Upper lobe of left lung (tissue), 6 donors: Measurements from ENCODE around the gene ANKRD63. TPM values are rescaled to one million over a fixed set of nuclear protein-coding genes. Genes with fewer than 3 reads are reported as not detected.

Experiments
- ATAC-seq, 2 donors: fragments of 200-7000 bp; cut with Tn5 transposase; one replicate each; pipeline ENCODE4 v1.9.1; 2022; ENCODE audit warnings: mild to moderate bottlenecking in 2 of 2, moderate library complexity in 2 of 2; ENCODE audit not compliant: low FRiP score in 2 of 2
- DNase-seq, 2 donors: peaks; one replicate each; pipeline ENCODE4 v3.0.0-alpha.2; 2019 to 2020
- H3K27ac ChIP-seq, 4 donors: fragments of 200-600 bp; sonication (generic); one replicate each; pipeline ENCODE4 v1.5.1; 2016 to 2019
- H3K27me3 ChIP-seq, 4 donors: fragments of 200-600 bp; sonication (generic); one replicate each; pipeline ENCODE4 v1.5.1; 2017 to 2019
- H3K36me3 ChIP-seq, 4 donors: fragments of 200-600 bp; sonication (generic); one replicate each; pipeline ENCODE4 v1.5.1; 2016 to 2019
- H3K4me1 ChIP-seq, 4 donors: fragments of 200-600 bp; sonication (generic); one replicate each; pipeline ENCODE4 v1.5.1; 2018 to 2019
- H3K4me3 ChIP-seq, 4 donors: fragments of 200-600 bp; sonication (generic); one replicate each; pipeline ENCODE4 v1.5.1; 2017 to 2019; ENCODE audit warnings: mild to moderate bottlenecking in 2 of 4, moderate library complexity in 1 of 4
- H3K9me3 ChIP-seq, 4 donors: fragments of 200-600 bp; sonication (generic); one replicate each; pipeline ENCODE4 v1.5.1; 2018 to 2019
- EP300 ChIP-seq, 4 donors: sonication (generic); formaldehyde crosslinking; IDR thresholded peaks; one replicate each; pipeline ENCODE4 v1.5.1; 2017; ENCODE audit warnings: antibody characterized with exemption in 4 of 4, control low read depth in 2 of 4
- POLR2A ChIP-seq, 4 donors: fragments of 450-650 bp; IDR thresholded peaks; one replicate each; pipeline ENCODE4 v1.5.1; 2016 to 2017; ENCODE audit warnings: antibody characterized with exemption in 4 of 4, mild to moderate bottlenecking in 2 of 4
- POLR2AphosphoS5 ChIP-seq, 2 donors: sonication (generic); formaldehyde crosslinking; IDR thresholded peaks; one replicate each; pipeline ENCODE4 v1.5.1; 2017; ENCODE audit warnings: antibody characterized with exemption in 2 of 2
- WGBS, 2 donors: methylation state at CpG; one replicate each; pipeline ENCODE4 v1.1.5; 2017 to 2018; 5-methylcytosine and 5-hydroxymethylcytosine counted together
- total RNA-seq, 6 donors: library from RNA; depleted of rRNA in 4 of 6; stranded (reverse); fragments of >200 nt in 4 of 6; gene quantifications; one replicate each; pipeline versions ENCODE4 v1.1.0 to v1.2.1, GENCODE V29; 2016 to 2021
- TF ChIP-seq, protein P1 (sequence below), 6 experiments: fragments of 450-650 bp in 4 of 6; fragments of 200-600 bp in 2 of 6; sonication (generic) in 2 of 6; IDR thresholded peaks; one replicate each; pipeline ENCODE4 v1.5.1; 2016 to 2019; ENCODE audit warnings: antibody characterized with exemption in 6 of 6
- donor health status: DM: no; HTN: no; CAD: no; lungs with moderate emphysema.
- donor health status: DM: no; HTN: yes; CAD: no; lungs with severe emphysema.

Gene ANKRD63
- total RNA-seq, 6 donors from 2014 or later = 5.2 TPM; not detected in 5

DNA sequence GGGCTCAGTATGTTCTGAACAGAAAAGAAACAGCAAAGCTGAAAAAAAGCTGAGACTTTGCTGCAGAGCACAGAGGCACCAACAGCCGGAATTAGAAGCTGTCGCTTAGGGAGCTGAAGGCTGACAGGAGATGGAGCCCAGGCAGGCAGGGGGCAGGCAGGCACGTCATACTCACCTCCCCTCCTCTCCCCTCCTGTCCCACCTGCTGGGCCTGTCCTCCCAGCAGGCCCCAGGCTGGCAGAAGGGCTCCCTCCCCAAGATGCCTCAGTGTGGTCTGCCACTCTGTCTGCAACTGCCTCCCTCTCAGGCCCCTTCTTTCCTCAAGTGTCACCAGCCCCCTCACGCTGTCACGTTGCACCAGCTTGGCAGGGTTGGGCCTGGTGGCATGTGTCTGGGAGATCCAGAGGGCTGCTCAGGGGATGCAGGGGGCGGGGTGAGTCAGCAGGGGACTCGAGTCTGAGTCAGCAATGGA is 3.2 kb upstream of the ANKRD63 start:
- TF ChIP-seq POLR2A (IDR thresholded peaks at IDR 0.05) (no peak), POLR2AphosphoS5 (IDR thresholded peaks at IDR 0.05) (no peak), EP300 (IDR thresholded peaks at IDR 0.05) (no peak)
- TF ChIP-seq, protein P1, sequence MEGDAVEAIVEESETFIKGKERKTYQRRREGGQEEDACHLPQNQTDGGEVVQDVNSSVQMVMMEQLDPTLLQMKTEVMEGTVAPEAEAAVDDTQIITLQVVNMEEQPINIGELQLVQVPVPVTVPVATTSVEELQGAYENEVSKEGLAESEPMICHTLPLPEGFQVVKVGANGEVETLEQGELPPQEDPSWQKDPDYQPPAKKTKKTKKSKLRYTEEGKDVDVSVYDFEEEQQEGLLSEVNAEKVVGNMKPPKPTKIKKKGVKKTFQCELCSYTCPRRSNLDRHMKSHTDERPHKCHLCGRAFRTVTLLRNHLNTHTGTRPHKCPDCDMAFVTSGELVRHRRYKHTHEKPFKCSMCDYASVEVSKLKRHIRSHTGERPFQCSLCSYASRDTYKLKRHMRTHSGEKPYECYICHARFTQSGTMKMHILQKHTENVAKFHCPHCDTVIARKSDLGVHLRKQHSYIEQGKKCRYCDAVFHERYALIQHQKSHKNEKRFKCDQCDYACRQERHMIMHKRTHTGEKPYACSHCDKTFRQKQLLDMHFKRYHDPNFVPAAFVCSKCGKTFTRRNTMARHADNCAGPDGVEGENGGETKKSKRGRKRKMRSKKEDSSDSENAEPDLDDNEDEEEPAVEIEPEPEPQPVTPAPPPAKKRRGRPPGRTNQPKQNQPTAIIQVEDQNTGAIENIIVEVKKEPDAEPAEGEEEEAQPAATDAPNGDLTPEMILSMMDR (IDR thresholded peaks at IDR 0.05) = no peak
- H3K4me3 ChIP-seq = no peak overlapping the region
- no peak for ATAC-seq
- H3K4me1 ChIP-seq = peaks cover 29 to 41% (median 39%) of the 10 kb centered on the region in 4 donors
- H3K36me3 ChIP-seq = peaks cover 0 to 14% (median 3%) of the 10 kb centered on the region in 4 donors
- H3K27ac ChIP-seq = no peak overlapping the region
- no peak for DNase-seq
- H3K27me3 ChIP-seq = peaks cover 0 to 30% (median 24%) of the 10 kb centered on the region in 4 donors
- no peaks in the 10 kb centered on the region for H3K9me3 ChIP-seq
- WGBS, 2 donors = 82 to 89% methylated on average over 6 to 7 of the region's 7 CpGs

DNA sequence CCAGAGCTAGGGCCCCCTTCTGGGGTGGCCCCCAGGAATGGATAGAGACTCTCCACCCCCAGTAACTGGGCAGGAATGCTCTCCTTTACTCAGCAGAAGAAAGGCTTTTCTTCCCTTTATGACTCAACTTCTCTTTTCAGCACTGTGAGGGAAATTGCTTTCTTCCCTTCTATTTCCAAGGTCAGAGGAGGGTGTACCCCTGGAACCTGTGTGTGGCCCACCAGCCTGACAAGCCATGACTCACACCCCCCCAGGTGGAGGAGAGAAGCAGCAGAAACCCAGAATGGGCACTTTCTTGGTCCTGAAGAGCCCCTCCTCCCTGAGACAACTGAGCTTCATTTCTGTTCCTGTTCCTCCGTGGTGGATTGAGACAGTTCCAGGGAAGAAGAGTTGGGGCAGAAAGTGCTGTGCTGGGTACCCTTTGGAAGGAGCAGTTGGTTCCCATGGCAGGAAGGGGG is 2.7 kb upstream of the ANKRD63 start:
- TF ChIP-seq, protein P1 (IDR thresholded peaks at IDR 0.05) = no peak
- no peak overlapping the region for H3K27ac ChIP-seq
- no peaks in the 10 kb centered on the region for H3K9me3 ChIP-seq
- ATAC-seq (no peak), DNase-seq (no peak)
- peaks cover 0 to 12% (median 3%) of the 10 kb centered on the region in 4 donors for H3K36me3 ChIP-seq
- no peak overlapping the region for H3K4me3 ChIP-seq
- H3K4me1 ChIP-seq = peaks cover 27 to 37% (median 35%) of the 10 kb centered on the region in 4 donors
- WGBS, 2 donors = 27 to 40% methylated on average over 1 of the region's 1 CpG
- H3K27me3 ChIP-seq = peaks cover 0 to 35% (median 25%) of the 10 kb centered on the region in 4 donors

DNA sequence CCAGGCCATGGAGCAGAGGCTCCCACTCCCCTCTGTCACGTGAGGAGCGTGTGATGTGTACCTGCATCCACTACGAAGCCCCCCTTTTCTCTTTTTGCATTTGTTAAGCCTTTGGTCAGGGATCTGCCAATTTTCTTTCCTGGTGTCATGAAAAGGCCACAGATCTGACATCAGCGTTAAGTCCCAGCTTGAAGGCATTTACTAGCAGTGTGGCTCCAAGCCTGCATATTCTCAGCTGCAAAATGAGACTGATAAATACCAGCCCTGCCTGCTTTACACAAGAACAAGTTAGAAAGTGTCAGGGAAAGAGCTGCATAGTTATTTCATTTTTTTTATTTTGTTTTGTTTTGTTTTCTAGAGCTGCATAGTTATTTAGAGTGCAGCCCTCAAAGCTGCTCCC is 2.3 kb upstream of the ANKRD63 start:
- Histone ChIP-seq H3K4me1 (peaks cover 27 to 34% (median 33%) of the 10 kb centered on the region in 4 donors), H3K27ac (no peak overlapping the region), H3K27me3 (peaks cover 1 to 39% (median 27%) of the 10 kb centered on the region in 4 donors), H3K36me3 (peaks cover 0 to 9% (median 3%) of the 10 kb centered on the region in 4 donors), H3K4me3 (no peak overlapping the region), H3K9me3 (no peaks in the 10 kb centered on the region)
- TF ChIP-seq, protein P1 (IDR thresholded peaks at IDR 0.05) = no peak
- no peak for DNase-seq
- 81 to 85% methylated on average over 4 of the region's 4 CpGs for WGBS, 2 donors
- ATAC-seq = no peak

DNA sequence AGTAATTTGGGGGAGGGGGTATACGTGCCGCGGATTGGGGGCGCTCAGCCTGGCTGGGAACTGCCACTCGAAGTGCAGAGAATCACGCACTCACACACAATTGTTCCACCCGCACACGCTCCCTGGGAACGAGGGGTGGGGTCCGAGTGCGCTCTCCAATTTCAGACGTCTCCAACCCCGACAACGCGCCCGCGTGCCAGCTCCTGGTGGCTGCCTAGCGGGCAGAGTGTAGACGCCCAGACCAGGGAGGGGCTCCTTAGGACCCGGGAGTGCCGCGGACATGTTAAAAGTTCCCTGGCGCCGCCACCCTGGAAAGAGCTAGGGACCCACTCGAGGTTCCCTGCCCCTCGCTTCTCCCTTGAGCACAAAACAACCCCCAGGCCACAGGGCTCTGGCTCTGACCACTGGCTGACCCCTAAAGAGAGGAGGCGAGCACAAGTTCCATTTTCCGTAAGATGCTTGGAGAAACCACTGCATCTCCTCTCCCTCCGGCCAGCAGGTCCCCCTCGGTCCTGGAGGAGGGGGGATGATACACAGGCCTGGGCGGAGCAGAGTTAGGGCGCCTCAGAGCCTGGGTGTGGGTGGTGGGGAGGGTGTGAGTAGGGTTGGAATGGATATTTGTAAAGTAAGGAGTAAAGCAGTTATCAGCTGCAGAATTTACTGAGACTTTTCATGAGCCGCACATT is 894 bp upstream of the ANKRD63 start:
- ATAC-seq (no peak), DNase-seq (no peak)
- TF ChIP-seq EP300 (IDR thresholded peaks at IDR 0.05) (no peak), POLR2AphosphoS5 (IDR thresholded peaks at IDR 0.05) (no peak), POLR2A (IDR thresholded peaks at IDR 0.05) (no peak)
- TF ChIP-seq, protein P1 (IDR thresholded peaks at IDR 0.05) = no peak
- 35 to 43% methylated on average over 21 to 32 of the region's 33 CpGs for WGBS, 2 donors
- Histone ChIP-seq H3K4me3 (peak overlapping the region in 1 of 4 donors; percentile 54), H3K27ac (no peak overlapping the region), H3K9me3 (no peaks in the 10 kb centered on the region), H3K4me1 (peaks cover 31 to 44% (median 43%) of the 10 kb centered on the region in 4 donors), H3K27me3 (peaks cover 1 to 48% (median 30%) of the 10 kb centered on the region in 4 donors), H3K36me3 (peaks cover 0 to 2% (median 0%) of the 10 kb centered on the region in 4 donors)
